ENCODE data around the gene PRKRIP1.
"Not testable (repeated sequence)": the region's sequence is repeated elsewhere in the genome, so short reads cannot be mapped to it uniquely, and the experiment has no call there.

DNA sequence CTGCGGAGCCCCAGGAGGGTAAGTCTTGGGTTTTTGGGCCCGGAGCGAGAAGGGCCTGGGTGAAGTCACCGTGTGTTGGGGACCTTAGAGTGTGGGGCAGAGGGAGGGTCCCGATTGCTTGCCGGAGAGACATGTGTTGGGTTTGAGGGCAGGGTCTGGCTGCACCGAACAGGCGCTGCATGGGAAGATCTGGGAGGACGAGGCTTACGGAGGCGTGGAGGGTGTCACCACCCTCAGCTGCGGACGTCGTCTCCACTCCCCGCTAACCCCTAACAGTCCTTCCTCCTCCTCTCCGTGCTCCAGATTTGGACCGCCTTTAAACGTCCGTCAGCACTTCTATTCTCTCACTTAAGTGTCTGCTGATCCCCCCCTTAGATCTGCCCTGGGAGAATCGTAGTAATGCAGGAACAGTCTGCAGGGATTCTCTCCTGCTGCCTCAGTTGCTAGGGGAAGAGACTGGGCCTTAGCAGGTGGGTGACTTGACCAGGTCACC lies 31.7 kb upstream of the PRKRIP1 start:
- TF ChIP-seq, protein P1, sequence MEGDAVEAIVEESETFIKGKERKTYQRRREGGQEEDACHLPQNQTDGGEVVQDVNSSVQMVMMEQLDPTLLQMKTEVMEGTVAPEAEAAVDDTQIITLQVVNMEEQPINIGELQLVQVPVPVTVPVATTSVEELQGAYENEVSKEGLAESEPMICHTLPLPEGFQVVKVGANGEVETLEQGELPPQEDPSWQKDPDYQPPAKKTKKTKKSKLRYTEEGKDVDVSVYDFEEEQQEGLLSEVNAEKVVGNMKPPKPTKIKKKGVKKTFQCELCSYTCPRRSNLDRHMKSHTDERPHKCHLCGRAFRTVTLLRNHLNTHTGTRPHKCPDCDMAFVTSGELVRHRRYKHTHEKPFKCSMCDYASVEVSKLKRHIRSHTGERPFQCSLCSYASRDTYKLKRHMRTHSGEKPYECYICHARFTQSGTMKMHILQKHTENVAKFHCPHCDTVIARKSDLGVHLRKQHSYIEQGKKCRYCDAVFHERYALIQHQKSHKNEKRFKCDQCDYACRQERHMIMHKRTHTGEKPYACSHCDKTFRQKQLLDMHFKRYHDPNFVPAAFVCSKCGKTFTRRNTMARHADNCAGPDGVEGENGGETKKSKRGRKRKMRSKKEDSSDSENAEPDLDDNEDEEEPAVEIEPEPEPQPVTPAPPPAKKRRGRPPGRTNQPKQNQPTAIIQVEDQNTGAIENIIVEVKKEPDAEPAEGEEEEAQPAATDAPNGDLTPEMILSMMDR (IDR thresholded peaks at IDR 0.05) = not testable (repeated sequence)
- not testable (repeated sequence) for TF ChIP-seq POLR2A (IDR thresholded peaks at IDR 0.05)

Data from uterus (tissue), 2 donors.